Loucy (cell line): Measurements from ENCODE around the gene JPH2.

Experiments
- EZH2phosphoT487 ChIP-seq: fragments of 200-600 bp; IDR thresholded peaks from 2 replicates; pipeline ENCODE4 v1.6.1; 2018; ENCODE audit warnings: antibody characterized with exemption, mild to moderate bottlenecking, moderate library complexity, borderline replicate concordance
- TF ChIP-seq, protein P1 (sequence below): fragments of 200-600 bp; sonication (generic); conservative IDR thresholded peaks from 2 replicates; pipeline ENCODE4 v1.5.1; 2014; ENCODE audit warnings: mild to moderate bottlenecking, antibody characterized with exemption, low read length

DNA sequence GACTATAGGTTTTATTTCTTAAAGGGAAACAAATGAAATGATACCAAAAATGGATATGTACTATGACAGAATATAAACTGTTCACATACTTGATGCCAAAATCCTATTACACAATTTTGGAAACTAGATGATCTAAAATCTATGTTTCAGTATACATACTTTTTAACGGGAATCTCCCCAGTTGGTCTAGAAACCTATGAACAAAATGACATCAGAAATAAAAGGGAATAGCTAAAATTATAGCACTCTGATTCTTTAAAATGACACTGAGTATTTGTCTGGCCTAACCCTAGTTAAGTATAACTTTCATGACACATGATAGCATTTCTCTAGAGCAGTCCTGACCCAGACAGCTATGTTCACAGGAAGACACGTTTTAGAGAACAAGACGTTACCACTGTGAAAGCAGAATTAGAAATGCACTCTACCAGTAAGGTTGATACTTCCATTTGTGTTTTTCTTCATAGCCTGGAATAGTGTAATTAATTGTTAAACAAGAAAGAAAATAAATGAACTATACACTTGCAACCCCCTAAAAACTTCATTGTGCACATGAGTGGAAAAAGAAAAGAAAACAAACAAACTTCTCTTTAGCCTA, 20.2 kb upstream of the JPH2 start:
- TF ChIP-seq, protein P1, sequence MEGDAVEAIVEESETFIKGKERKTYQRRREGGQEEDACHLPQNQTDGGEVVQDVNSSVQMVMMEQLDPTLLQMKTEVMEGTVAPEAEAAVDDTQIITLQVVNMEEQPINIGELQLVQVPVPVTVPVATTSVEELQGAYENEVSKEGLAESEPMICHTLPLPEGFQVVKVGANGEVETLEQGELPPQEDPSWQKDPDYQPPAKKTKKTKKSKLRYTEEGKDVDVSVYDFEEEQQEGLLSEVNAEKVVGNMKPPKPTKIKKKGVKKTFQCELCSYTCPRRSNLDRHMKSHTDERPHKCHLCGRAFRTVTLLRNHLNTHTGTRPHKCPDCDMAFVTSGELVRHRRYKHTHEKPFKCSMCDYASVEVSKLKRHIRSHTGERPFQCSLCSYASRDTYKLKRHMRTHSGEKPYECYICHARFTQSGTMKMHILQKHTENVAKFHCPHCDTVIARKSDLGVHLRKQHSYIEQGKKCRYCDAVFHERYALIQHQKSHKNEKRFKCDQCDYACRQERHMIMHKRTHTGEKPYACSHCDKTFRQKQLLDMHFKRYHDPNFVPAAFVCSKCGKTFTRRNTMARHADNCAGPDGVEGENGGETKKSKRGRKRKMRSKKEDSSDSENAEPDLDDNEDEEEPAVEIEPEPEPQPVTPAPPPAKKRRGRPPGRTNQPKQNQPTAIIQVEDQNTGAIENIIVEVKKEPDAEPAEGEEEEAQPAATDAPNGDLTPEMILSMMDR: no peak
- no peak for TF ChIP-seq EZH2phosphoT487
